Measurements from ENCODE around the gene PF4V1.
"Not testable (repeated sequence)": the region's sequence is repeated elsewhere in the genome, so short reads cannot be mapped to it uniquely, and the experiment has no call there.

Gene PF4V1

GRCh38 chr4:73870768-73871167, 17.7 kb downstream of the PF4V1 start:
- DNase-seq (ENCODE audit: low read depth in 2 of 2) = peak; percentile 30 to 42

- no peak for DNase-seq (ENCODE audit: low read depth in 2 of 2)
Observed at GRCh38 chr4:73871511-73872310, 18.6 kb downstream of the PF4V1 start.

DNA sequence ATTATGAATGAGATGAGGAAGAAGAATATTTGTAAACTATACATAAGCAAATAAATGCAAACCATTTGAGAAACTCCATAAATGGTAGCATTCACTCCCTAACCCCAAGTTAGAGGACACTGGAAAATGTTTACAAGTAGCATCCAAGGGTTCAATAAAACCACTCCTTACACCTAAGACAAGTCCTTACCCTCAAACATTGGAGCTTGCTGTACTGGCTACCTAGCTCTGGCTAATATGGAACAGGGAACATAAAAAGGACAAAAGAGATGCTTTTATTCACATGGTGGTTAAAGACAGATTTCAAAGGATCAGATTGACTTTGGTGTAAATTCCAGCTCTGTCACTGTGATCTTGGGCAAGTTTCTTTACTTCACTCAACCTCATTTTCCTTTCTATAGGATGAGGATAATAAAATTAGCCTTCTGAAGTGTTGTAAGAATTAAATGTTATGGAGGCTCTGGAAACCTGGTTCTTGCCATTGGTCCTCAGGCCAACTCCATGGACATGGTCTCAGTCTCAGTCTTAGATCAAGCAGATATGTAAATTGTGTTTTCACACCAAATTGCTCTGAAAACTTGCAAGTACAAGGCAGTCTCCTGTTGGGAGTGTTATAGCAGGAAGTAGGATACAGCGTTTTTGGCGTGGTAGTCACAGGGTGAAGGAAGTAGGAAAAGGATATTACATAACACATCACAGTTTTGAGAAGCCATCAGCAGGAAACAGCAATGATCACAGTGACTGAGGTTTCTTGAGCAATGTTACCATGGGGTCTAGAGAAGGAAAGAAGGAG, 19.4 kb downstream of the PF4V1 start:
- DNase-seq (ENCODE audit: low read depth in 2 of 2) = no peak

DNA sequence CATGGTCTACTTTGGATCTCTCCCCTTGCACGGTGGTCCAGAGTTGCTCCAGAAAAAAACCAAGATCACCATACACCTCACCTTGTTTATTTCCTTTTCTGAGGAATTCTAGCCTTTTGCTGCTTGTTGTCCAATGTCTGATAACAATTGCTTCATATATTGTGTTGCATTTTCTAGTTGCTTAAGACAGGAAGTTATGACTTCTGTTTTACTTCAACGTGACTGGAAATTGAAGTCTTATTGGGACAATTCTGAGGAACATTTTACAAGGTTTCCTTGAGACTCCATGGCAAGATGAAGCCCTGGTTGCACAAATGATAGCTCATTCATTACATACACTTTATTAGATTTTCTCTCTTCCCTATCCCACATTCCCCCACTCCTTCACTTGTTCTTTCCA, 21.3 kb downstream of the PF4V1 start:
- DNase-seq (ENCODE audit: low read depth in 2 of 2) = no peak

DNA sequence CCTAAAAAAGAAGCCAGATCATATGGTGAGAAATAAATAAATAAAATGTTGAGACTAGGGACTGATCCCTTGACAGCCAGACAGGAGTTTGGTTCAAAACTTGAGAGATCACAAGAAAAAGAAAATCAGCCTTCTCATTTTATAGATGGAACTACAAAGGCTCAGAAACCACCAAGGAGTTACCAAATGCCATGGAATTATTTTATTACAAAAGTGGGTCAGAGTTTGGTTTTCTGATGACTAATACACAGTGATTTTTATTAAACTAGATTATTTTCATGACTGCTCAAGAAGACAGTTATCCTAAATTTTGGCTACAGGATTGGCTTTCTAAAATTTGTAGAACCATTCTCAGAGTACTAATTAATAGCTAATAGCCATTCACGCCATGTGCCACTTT, 22.3 kb downstream of the PF4V1 start:
- DNase-seq (ENCODE audit: low read depth in 2 of 2) = no peak

DNA sequence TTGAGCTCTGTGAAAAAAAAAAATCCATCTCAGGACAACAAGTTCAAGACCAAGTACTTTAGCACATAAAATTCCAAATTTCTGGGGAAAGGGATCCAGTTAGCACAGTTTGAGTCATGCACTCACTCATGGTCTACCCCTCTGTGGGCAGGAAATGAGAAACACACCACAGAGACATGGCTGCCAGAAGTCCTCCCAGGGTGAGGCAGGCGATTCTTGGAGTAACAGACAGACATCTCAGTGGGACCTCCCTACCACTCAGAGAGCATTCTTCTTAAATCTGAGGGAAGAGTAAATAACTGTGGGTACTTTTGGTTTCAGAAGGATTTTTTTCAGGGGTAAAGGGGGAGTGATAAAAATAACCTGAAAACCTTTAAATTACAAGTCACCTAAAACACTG, 30.2 kb downstream of the PF4V1 start:
- peak; percentile 70 to 75 for DNase-seq (ENCODE audit: low read depth in 2 of 2)

DNA sequence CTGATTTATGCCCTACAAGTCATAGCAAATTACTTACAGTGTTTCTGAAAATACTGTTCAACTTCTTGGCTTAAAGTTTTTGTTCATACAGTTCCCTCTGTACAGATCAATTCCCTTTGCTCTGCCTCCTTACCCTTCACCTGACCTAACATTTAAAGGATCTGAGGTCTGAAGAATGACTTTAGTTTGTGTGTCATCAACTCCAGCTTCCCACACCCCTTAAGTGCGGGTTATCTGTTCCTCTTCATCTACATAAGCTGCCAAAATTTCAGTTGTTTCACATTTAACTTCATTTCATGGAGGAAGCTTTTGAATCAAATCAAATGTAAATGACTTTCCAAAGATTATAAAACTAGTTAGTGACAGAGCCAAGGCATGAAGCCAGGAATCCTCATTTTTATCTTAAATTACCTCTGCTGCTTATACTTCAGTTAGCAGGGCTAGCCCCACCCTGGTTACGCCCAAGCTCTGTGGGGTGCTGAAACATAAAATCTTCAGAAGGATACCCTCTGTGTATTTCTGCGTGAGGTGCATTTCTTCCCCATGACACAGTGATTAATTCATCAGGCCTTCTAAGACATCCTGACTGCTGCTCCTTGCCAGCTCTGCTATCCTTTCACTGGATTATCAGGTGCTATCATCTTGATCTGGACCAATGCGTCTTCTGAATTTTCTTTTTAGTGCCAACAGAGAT, 32.6 kb downstream of the PF4V1 start:
- DNase-seq (ENCODE audit: low read depth in 2 of 2) = no peak

GRCh38 chr4:73891326-73891725, 38.2 kb downstream of the PF4V1 start:
- no peak for DNase-seq (ENCODE audit: low read depth in 2 of 2)

- DNase-seq (ENCODE audit: low read depth in 2 of 2) = peak; percentile 98
Observed at GRCh38 chr4:73891739-73892405, 38.8 kb downstream of the PF4V1 start.

DNA sequence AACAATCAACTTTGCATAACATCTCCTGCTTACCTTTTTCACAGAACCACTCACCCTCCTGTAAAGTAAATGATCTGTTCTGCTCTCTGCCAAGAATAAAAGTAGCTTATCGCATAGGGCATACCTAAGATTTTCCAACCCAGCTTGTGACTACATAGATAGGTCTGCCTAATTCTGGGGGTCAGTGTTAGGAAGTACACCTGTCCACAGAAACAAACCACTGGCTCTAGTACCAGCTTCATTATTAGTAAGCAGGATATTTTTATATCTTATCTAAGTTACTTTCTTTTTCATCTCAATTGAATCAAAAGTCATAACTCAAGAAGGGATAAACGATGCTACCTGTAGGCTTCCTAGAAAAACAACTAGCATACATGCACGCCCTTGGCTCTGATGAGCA, 39.9 kb downstream of the PF4V1 start:
- DNase-seq (ENCODE audit: low read depth in 2 of 2) = no peak

DNA sequence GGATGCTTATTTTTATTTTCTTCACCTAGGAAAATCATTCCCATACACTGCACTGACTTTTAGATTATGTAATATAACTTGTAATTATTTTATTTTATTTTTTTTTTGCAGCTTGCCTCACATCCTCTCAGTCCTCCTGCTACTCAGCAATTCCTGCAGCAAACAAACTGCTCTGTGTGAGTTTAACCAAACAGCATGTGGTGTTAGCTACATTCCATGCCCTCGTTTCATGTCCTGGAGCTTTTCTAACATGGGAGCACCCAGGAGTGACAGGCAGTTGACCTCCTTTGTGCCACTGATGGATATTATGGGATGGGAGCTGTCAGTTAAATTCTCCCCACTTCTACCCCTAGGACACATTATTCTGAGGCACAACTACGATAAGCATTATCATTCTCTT, 40.9 kb downstream of the PF4V1 start:
- no peak for DNase-seq (ENCODE audit: low read depth in 2 of 2)

GRCh38 chr4:73895201-73896175, 42.4 kb downstream of the PF4V1 start:
- no peak for DNase-seq (ENCODE audit: low read depth in 2 of 2)

GRCh38 chr4:73896416-73896815, 43.3 kb downstream of the PF4V1 start:
- DNase-seq (ENCODE audit: low read depth in 2 of 2) = no peak

GRCh38 chr4:73897380-73898136, 44.5 kb downstream of the PF4V1 start:
- DNase-seq (ENCODE audit: low read depth in 2 of 2) = peak; percentile 98

- not testable (repeated sequence) for DNase-seq (ENCODE audit: low read depth in 2 of 2)
Observed at GRCh38 chr4:73899338-73899737, 46.2 kb downstream of the PF4V1 start.

- DNase-seq (ENCODE audit: low read depth in 2 of 2) = peak; percentile 88 to 89
Observed at GRCh38 chr4:73901031-73901430, 47.9 kb downstream of the PF4V1 start.

GRCh38 chr4:73902038-73902637, 49.0 kb downstream of the PF4V1 start:
- peak in 1 of 2 experiments; percentile 36 for DNase-seq (ENCODE audit: low read depth in 2 of 2)

DNA sequence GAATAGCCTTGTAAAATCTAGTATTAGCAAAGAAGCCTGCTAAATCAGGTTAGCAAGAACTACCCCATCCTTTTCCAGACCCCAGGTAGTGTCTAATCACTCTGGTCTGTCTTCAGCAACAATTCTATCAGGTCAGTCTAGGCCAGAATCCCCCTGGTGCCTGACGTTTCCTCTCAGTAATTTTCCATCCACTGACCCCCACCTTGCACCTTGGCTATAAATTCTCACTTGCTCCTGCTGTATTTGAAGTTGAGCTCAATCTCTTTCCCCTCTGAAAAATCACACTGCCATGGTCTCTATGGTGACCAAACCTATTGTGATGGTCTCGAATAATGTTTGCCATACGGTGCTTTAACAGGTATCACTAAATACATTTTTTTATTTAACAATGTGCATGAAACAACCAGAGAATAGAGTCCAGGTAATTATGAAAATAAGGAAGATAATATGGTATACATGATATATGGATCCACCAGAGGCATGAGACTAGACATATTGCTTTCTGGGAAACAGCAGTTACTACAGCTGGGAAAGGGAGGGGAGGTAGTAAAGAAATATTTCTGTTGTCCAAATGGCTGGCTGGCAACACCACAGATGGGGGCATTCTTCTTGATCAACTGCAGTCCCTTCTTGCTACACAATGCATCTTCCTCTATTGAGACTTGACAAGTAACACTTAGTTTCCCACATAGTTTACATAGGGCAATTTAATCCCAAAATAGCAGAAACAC, 49.9 kb downstream of the PF4V1 start:
- DNase-seq (ENCODE audit: low read depth in 2 of 2) = no peak
